Skin epidermis (tissue), 12 donors: ENCODE data around the gene PTGFRN.
A peak's percentile ranks its signal among the peaks of the same experiment; 100 is the strongest.
"Not testable (repeated sequence)": the region's sequence is repeated elsewhere in the genome, so short reads cannot be mapped to it uniquely, and the experiment has no call there.

ENCODE experiments used
- H3K27ac ChIP-seq, 21 experiments: fragments of 200-600 bp; sonication (generic) in 11 of 21; one replicate each; pipeline ENCODE4 v1.5.0; 2020; ENCODE audit warnings: mild to moderate bottlenecking in 3 of 21, inconsistent platforms in 2 of 21, moderate library complexity in 2 of 21
- H3K4me3 ChIP-seq, 7 experiments: fragments of 200-600 bp; sonication (generic) in 2 of 7; one replicate each; pipeline ENCODE4 v1.5.0; 2020; ENCODE audit warnings: inconsistent platforms in 2 of 7, mild to moderate bottlenecking in 2 of 7, moderate library complexity in 1 of 7

Gene PTGFRN

GRCh38 chr1:116909512-116910378, at the start of gene PTGFRN:
Gene PTGFRN, plus strand, starts transcription at chr1:116909916. Its CDS starts 288 bp downstream, at chr1:116910204.
- H3K27ac ChIP-seq, result peak within 1 kb of the TSS; percentile 68 to 96 (median 90)
- H3K4me3 ChIP-seq, result peak within 1 kb of the TSS; percentile 53 to 76 (median 65)

- H3K4me3 ChIP-seq, H3K27ac ChIP-seq: not testable (repeated sequence)
Measured at GRCh38 chr1:116860167-116860566, 49.5 kb upstream of the PTGFRN start.

DNA sequence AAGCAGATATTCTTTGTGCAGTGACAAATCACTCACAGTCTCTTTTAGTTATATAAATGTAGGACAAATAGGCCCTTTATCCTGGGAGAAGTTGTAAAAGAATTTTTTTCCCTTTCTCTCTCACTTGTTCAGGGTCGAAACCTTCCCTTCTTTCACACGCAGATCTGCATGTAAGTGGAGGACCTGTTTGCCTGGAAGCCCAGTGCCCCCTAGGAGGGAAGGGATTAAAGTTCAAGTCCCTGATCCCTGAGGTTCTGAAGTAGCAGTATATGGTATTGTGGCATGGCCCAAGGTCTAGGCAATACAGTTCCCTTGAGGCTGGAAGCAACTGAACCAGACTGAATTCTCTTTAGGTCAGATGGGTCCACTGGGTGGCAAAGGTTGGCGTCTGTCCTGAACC, 48.6 kb upstream of the PTGFRN start:
- H3K27ac ChIP-seq, result no peak overlapping the region
- no peak overlapping the region for H3K4me3 ChIP-seq

- H3K4me3 ChIP-seq, H3K27ac ChIP-seq: not testable (repeated sequence)
Measured at GRCh38 chr1:116863031-116863430, 46.7 kb upstream of the PTGFRN start.

GRCh38 chr1:116866478-116866877, 43.2 kb upstream of the PTGFRN start:
- not testable (repeated sequence) for H3K4me3 ChIP-seq, H3K27ac ChIP-seq

DNA sequence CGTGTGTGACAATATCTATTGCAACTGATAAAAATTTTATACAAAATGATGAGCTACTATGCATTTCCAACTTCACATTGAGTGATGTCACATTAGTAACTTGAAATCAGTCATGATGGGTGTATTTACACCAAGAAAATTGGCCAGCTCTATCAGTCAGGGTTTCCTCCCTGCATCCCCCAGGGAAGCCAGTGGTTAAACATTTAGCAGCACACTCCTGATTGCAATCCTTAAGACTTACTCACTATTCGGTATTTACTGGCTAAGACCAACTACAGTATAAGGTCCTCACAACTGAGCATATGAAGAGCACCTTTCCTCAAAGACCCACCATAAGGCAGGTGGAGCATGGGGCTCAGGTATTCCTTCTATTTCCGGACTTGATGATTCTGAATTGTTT, 41.3 kb upstream of the PTGFRN start:
- Histone ChIP-seq H3K4me3 (no peak overlapping the region), H3K27ac (no peak overlapping the region)

- Histone ChIP-seq H3K27ac (no peak overlapping the region), H3K4me3 (no peak overlapping the region)
Measured at GRCh38 chr1:116869611-116870010, 40.1 kb upstream of the PTGFRN start.

GRCh38 chr1:116870300-116870699, 39.4 kb upstream of the PTGFRN start:
- no peak overlapping the region for H3K4me3 ChIP-seq
- no peak overlapping the region for H3K27ac ChIP-seq

- H3K27ac ChIP-seq, result peak overlapping the region in 4 of 21 experiments; percentile 35 to 52 (median 46)
- no peak overlapping the region for H3K4me3 ChIP-seq
Measured at GRCh38 chr1:116871779-116872146, 38.0 kb upstream of the PTGFRN start.

DNA sequence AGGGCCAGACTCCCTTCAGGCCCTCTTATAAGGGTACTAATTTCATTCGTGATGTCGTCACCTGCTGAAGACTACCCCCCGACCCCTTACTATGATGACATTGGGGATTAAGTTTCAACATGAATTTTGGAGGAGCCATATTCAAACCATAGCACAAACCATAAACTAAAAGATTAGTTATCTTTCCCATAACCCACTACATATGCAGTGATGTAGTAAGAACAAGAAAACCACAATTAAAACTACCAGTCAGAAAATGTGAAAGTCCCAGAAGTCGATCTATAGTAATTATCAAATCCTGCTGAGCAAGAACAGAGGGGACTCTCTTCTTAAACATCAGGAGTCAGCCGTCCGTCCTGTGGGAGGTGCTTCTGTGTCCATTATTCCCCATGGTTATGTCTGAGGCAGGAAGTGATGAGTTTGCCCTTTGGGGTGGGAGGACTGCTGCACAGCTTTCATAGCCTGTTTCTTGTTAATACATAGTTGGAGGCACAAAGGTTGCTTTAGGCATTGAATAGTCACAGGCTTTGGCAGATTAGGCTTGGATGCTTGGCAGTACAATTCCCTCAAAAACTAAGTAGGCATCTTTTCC, 35.9 kb upstream of the PTGFRN start:
- H3K4me3 ChIP-seq, result no peak overlapping the region
- H3K27ac ChIP-seq, result peak overlapping the region in 4 of 21 experiments; percentile 2 to 55 (median 50)

GRCh38 chr1:116874733-116875249, 34.9 kb upstream of the PTGFRN start:
- H3K27ac ChIP-seq, result peak overlapping the region in 5 of 21 experiments; percentile 2 to 65 (median 54)
- H3K4me3 ChIP-seq, result no peak overlapping the region

GRCh38 chr1:116875391-116875790, 34.3 kb upstream of the PTGFRN start:
- Histone ChIP-seq H3K27ac (peak overlapping the region in 4 of 21 experiments; percentile 38 to 65 (median 54)), H3K4me3 (no peak overlapping the region)

GRCh38 chr1:116875946-116876345, 33.8 kb upstream of the PTGFRN start:
- H3K27ac ChIP-seq, result peak overlapping the region in 3 of 21 experiments; percentile 7 to 65 (median 54)
- not testable (repeated sequence) for H3K4me3 ChIP-seq

GRCh38 chr1:116877141-116877818, 32.4 kb upstream of the PTGFRN start:
- peak overlapping the region in 1 of 7 experiments; percentile 3 for H3K4me3 ChIP-seq
- H3K27ac ChIP-seq, result peak overlapping the region in 18 of 21 experiments; percentile 21 to 89 (median 70)

DNA sequence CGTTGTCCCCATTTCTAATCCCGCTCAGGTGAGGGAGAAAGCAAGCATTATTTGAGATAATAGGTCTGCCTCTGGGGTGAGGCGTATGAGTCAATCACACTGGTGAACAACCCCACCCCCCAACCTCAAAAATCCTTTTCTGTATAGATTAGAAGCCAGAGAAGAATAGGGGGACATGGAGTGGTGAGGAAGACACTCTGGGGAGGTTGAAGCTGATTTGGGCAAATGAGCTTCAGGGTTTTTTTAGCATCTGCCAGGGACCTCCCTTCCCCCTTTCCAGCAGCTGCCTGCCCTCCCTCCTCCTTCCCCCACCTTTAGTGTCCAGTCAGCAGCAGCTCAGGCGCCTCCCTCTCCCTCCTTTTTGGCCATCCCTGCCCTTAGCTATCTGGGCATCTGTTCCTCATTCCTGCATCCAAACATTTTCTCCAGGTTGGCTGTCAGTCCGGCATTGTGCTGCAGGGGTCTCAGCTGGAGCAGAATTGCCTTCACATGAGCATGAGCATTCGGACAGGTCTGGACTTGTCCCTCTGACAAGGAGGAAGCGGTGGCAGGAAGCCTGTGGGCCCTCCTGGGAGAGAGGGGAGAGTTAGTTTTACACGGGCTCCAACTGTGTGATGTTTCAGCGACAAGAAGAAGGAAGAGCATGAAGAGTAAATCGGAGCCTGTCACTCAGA, 30.8 kb upstream of the PTGFRN start:
- H3K4me3 ChIP-seq, result peak overlapping the region in 2 of 7 experiments; percentile 4 to 18
- H3K27ac ChIP-seq, result peak overlapping the region in 20 of 21 experiments; percentile 42 to 89 (median 72)

- peak overlapping the region in 19 of 21 experiments; percentile 42 to 89 (median 73) for H3K27ac ChIP-seq
- H3K4me3 ChIP-seq, result no peak overlapping the region
Measured at GRCh38 chr1:116879478-116880133, 30.1 kb upstream of the PTGFRN start.

DNA sequence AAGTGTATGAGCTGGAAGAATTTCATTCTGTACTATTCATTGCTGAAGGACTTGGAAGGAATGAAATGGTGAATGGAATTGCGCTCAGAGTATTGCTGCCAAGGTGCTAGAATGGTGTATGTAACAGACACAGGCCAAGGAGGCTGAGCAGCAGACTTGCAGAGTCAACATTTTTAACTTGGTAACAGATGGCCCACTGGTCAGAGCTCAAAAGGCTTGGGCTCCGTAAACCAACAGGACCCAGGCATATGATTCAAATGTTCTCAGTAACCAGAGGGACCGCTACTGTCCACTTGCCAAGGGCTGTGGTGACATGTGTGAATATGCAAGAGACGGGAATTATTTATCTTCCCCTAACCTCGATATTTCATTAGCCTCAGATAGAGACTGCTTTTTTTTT, 28.8 kb upstream of the PTGFRN start:
- Histone ChIP-seq H3K27ac (peak overlapping the region in 12 of 21 experiments; percentile 71 to 89 (median 81)), H3K4me3 (no peak overlapping the region)

DNA sequence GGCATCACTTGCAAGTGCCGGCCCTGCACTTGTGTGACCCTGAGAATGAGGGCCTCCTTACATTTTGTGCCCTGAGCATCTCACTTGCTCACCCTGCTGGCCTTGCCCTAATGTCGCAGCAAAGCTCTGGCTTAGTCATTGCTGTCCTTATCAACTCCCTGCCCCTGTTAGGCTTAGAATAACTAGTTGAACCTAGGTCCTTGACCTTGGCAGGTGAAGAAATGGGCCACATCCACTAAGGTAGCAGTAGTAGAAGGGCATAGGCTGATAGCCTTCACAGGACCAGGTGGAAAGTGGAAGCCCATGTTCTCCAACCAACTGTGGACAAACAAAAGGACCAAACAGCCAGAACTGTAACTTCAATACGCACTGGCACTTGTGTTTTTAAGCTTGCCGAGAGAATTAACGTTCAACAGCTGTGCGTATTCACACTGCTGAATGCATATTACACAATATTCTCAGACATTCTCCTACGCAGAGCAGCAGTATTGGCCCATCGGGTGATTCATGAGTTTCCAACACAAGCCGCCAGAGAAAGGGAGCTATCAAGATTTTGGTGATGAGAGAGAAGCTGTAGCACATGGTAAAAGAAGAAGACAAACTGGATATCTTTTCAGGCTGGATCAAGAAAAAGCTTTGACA, 27.7 kb upstream of the PTGFRN start:
- H3K4me3 ChIP-seq, result no peak overlapping the region
- H3K27ac ChIP-seq, result peak overlapping the region in 20 of 21 experiments; percentile 52 to 89 (median 78)
